Type B pancreatic cell (in vitro differentiated cells): Measurements from ENCODE around the gene TP53I13. TPM values are rescaled to one million over a fixed set of nuclear protein-coding genes. Genes with fewer than 3 reads are reported as not detected.

Source experiments
- DNase-seq: peaks from one replicate; pipeline ENCODE4 v3.0.0; 2021; ENCODE audit warnings: mixed read lengths; ENCODE audit not compliant: unreplicated experiment; ENCODE audit errors: extremely low spot score
- H3K27ac Mint-ChIP-seq: 2 replicates; pipeline ENCODE4 v1.8.0; 2021; ENCODE audit warnings: mild to moderate bottlenecking, mixed read lengths
- H3K27me3 Mint-ChIP-seq: 2 replicates; pipeline ENCODE4 v1.8.0; 2021; ENCODE audit warnings: mixed read lengths
- H3K36me3 Mint-ChIP-seq: 2 replicates; pipeline ENCODE4 v1.8.0; 2021; ENCODE audit warnings: mixed read lengths
- H3K4me1 Mint-ChIP-seq: one replicate; pipeline ENCODE4 v1.8.0; 2021; ENCODE audit warnings: mixed read lengths; ENCODE audit not compliant: unreplicated experiment
- H3K4me3 Mint-ChIP-seq: 2 replicates; pipeline ENCODE4 v1.8.0; 2021; ENCODE audit warnings: mild to moderate bottlenecking, mixed read lengths
- H3K9me3 Mint-ChIP-seq: 2 replicates; pipeline ENCODE4 v1.8.0; 2021; ENCODE audit warnings: mixed read lengths
- CTCF ChIP-seq: fragments of 200-600 bp; sonication (generic); conservative IDR thresholded peaks from 2 replicates; pipeline ENCODE4 v1.5.0; 2021; ENCODE audit warnings: antibody characterized with exemption, mild to moderate bottlenecking
- total RNA-seq: library from RNA; stranded (reverse); gene quantifications from 2 replicates; pipeline ENCODE4 v1.2.1, GENCODE V29; 2021; ENCODE audit warnings: low replicate concordance

TP53I13 gene
- total RNA-seq, 1 donor from 2014 or later = 50.3 TPM

- Mint-ChIP-seq H3K4me3 (peak overlapping the region; percentile 29), H3K36me3 (peaks cover 8% of the 10 kb centered on the region), H3K4me1 (peaks cover 14% of the 10 kb centered on the region), H3K27ac (peak overlapping the region; percentile 67), H3K27me3 (no peaks in the 10 kb centered on the region), H3K9me3 (no peaks in the 10 kb centered on the region)
- peak; percentile 81 for DNase-seq
- TF ChIP-seq CTCF = peak; percentile 86
Observed at GRCh38 chr17:29579866-29580771, 11.6 kb downstream of the TP53I13 start.

- peaks cover 14% of the 10 kb centered on the region for H3K4me1 Mint-ChIP-seq
- no peak for TF ChIP-seq CTCF
- no peak for DNase-seq
- H3K27ac Mint-ChIP-seq = no peak overlapping the region
- peaks cover 8% of the 10 kb centered on the region for H3K36me3 Mint-ChIP-seq
- no peak overlapping the region for H3K4me3 Mint-ChIP-seq
- no peaks in the 10 kb centered on the region for H3K27me3 Mint-ChIP-seq
- H3K9me3 Mint-ChIP-seq = no peaks in the 10 kb centered on the region
Observed at GRCh38 chr17:29581583-29582253, 13.2 kb downstream of the TP53I13 start.

DNA sequence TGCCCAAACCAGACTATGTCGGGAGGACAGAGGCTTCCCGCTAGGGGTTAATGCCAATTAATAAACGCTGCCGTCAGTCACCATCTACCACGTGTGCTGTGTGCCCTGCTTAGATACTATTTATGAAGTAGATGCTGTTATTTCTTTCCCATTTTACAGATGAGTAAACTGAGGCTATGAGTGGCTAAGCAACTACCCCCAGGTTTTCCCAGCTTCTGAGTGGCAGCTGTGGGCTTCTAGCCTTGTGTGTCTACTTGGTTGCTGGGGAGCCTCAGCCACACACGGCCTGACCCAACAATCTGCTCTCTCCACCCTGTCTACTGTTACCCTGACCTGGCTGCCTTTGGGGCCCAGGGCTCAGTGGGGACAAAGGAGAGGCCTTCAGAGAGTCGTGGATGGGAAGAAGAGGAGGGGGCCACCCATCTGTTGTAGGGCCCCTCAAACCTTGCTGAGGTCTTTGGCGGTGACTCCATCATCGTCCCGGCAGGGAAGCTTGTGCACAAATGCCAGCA lies 13.8 kb downstream of the TP53I13 start:
- H3K27me3 Mint-ChIP-seq = no peaks in the 10 kb centered on the region
- DNase-seq = no peak
- TF ChIP-seq CTCF = no peak
- H3K4me1 Mint-ChIP-seq = peaks cover 14% of the 10 kb centered on the region
- no peak overlapping the region for H3K4me3 Mint-ChIP-seq
- H3K9me3 Mint-ChIP-seq = no peaks in the 10 kb centered on the region
- H3K36me3 Mint-ChIP-seq = peaks cover 8% of the 10 kb centered on the region
- no peak overlapping the region for H3K27ac Mint-ChIP-seq

- Mint-ChIP-seq H3K27me3 (no peaks in the 10 kb centered on the region), H3K4me3 (no peak overlapping the region), H3K27ac (no peak overlapping the region), H3K4me1 (peaks cover 14% of the 10 kb centered on the region), H3K9me3 (no peaks in the 10 kb centered on the region), H3K36me3 (peaks cover 8% of the 10 kb centered on the region)
- DNase-seq = no peak
- TF ChIP-seq CTCF = no peak
Observed at GRCh38 chr17:29582772-29583171, 14.3 kb downstream of the TP53I13 start.

GRCh38 chr17:29583324-29584248 lies 15.1 kb downstream of the TP53I13 start:
- no peak for DNase-seq
- Mint-ChIP-seq H3K27ac (no peak overlapping the region), H3K9me3 (no peaks in the 10 kb centered on the region), H3K4me3 (no peak overlapping the region), H3K27me3 (no peaks in the 10 kb centered on the region), H3K4me1 (peaks cover 18% of the 10 kb centered on the region), H3K36me3 (peaks cover 8% of the 10 kb centered on the region)
- no peak for TF ChIP-seq CTCF
